ENCODE results near the gene RASIP1. TPM values are rescaled to one million over a fixed set of nuclear protein-coding genes. Genes with fewer than 3 reads are reported as not detected.
"Not testable (repeated sequence)": the region's sequence is repeated elsewhere in the genome, so short reads cannot be mapped to it uniquely, and the experiment has no call there.

RASIP1 gene
- total RNA-seq, 4 donors from 2014 or later = 4.7 to 16.8 (median 11.4) TPM

DNA sequence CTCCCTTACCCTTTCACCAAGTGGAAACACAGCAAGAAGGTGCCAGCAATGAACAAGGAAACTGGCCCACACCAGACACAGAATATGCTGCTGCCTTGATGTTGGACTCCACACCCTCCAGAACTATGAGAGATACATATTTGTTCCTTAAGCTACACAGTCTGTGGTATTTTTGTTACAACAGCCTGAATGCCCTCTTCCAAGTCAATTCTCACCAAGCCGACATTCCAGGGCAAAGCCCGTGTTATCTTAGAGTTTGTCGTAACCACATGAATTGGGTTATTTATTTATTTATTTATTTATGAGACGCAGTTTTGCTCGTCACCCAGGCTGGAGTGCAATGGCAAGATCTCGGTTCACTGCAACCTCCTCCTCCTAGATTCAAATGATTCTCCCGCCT, 29.9 kb upstream of the RASIP1 start:
- intact Hi-C loops (cut with DNase I; ENCODE audit: low total_unique reads) = no loop called here
- DNase-seq (ENCODE audit: low spot score in 2 of 2) = no peak
- WGBS, 2 donors = 54 to 73% methylated on average over 7 of the region's 7 CpGs
- no peak for TF ChIP-seq POLR2A (IDR thresholded peaks at IDR 0.05)
- TF ChIP-seq, protein P1, sequence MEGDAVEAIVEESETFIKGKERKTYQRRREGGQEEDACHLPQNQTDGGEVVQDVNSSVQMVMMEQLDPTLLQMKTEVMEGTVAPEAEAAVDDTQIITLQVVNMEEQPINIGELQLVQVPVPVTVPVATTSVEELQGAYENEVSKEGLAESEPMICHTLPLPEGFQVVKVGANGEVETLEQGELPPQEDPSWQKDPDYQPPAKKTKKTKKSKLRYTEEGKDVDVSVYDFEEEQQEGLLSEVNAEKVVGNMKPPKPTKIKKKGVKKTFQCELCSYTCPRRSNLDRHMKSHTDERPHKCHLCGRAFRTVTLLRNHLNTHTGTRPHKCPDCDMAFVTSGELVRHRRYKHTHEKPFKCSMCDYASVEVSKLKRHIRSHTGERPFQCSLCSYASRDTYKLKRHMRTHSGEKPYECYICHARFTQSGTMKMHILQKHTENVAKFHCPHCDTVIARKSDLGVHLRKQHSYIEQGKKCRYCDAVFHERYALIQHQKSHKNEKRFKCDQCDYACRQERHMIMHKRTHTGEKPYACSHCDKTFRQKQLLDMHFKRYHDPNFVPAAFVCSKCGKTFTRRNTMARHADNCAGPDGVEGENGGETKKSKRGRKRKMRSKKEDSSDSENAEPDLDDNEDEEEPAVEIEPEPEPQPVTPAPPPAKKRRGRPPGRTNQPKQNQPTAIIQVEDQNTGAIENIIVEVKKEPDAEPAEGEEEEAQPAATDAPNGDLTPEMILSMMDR (IDR thresholded peaks at IDR 0.05) = no peak
- no peak overlapping the region for H3K4me3 ChIP-seq (ENCODE audit: low read depth, poor library complexity, severe bottlenecking)

DNA sequence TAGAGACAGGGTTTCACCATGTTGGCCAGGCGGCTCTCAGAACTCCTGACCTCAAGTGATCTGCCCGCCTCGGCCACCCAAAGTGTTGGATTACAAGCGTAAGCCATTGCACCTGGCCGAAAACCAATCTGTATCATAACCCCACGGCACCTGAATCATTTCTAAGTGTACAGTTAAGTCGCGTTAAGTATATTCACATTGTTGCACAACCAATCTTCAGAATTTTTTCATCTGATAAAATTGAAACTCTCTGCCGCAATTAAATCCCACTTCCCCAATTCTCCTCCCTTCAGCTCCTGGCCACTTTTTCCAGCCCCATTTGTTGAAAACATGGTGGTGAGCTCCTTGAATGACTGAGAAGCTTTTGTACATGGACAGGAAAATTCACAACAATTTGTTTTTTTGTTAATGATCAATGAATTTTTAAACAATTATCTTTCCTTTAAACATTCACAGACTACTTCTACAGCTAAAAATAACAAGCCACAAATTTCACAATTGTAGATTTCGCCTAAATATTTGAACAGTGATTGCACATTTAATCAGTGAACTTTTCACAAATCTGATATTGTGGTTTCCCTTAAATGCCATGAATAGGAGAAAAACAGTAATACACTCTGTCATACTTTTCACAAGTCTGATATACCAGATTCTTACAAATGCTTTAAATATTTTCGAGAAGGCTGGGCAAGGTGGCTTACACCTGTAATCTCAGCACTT, 28.7 kb upstream of the RASIP1 start:
- intact Hi-C loops (cut with DNase I; ENCODE audit: low total_unique reads) = no loop called here
- 83 to 84% methylated on average over 11 of the region's 11 CpGs for WGBS, 2 donors
- no peak overlapping the region for H3K4me3 ChIP-seq (ENCODE audit: low read depth, poor library complexity, severe bottlenecking)
- DNase-seq (ENCODE audit: low spot score in 2 of 2) = no peak
- TF ChIP-seq, protein P1 (IDR thresholded peaks at IDR 0.05) = no peak
- TF ChIP-seq POLR2A (IDR thresholded peaks at IDR 0.05) = no peak

DNA sequence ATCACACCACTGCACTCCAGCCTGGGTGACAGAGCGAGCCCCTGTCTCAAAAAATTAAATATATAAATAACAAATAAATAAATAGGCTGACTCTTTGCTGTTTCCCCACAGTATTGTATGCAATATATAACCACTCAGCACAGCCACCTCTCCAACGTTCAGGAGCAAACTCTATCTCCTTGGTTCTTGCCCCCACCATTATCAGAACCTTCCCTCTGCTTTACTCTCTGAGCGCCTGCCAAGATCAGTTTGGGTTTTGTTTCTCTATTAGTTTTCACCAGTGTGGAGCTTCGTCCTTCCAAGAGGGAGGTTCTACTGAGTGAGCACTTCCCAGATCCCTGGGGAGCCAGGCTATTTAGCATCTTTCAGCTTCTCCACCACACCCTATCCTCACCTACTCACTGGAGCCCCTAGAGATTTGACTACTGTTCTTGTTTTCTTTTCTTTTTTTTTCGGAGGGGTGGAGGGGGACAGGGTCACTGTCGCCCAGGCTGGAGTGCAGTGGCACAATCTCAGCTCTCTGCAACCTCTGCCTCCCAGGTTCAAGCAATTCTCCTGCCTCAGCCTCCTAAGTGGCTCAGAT, 27.9 kb upstream of the RASIP1 start:
- intact Hi-C loops (cut with DNase I; ENCODE audit: low total_unique reads); DNase-seq (ENCODE audit: low spot score in 2 of 2); H3K4me3 ChIP-seq (ENCODE audit: low read depth, poor library complexity, severe bottlenecking): not testable (repeated sequence)
- 41 to 47% methylated on average over 6 of the region's 6 CpGs for WGBS, 2 donors

DNA sequence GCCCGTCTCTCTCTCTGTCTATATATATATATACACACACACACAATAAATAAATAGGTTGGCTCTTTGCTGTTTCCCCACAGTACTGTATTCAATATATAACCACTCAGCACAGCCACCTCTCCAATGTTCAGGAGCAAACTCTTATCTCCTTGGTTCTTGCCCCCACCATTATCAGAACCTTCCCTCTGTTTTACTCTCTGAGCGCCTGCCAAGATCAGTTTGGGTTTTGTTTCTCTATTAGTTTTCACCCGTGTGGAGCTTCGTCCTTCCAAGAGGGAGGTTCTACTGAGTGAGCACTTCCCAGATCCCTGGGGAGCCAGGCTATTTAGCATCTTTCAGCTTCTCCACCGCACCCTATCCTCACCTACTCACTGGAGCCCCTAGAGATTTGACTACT, 25.4 kb upstream of the RASIP1 start:
- WGBS, 2 donors = 48 to 55% methylated on average over 5 of the region's 5 CpGs
- H3K4me3 ChIP-seq (ENCODE audit: low read depth, poor library complexity, severe bottlenecking); DNase-seq (ENCODE audit: low spot score in 2 of 2); intact Hi-C loops (cut with DNase I; ENCODE audit: low total_unique reads): not testable (repeated sequence)

DNA sequence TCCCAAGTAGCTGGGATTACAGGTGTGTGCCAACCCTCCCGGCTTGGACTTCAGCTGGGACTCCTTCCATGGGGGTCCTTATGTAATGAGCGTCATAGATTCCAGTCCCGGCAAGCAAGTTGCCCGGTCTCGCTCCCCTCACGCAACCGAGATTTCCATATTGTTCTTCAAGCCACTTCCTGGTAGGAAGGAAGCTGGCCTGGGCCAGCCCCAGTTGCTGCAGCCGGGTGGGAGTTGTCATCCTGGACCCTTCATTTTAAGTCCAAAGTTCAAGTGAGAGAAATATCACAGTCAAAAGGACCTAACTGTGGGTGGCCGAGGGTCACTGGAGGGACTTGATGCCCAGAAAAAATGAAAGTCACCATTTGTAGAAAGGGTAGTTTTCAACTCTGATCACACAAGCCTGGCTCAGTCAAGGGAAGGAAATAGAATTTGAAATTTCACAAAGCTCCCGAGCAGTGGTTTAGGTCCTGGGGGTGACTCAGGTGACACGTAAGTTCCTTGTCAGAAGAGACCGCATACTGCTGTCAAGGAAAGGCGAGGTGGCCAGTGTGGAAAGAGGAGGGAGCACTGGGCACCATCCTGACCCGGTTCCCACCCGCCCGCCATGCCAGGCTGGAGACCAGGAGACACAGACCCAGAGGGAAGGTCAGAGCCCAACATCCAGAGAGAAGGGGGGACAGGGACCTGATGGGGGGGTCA, 20.2 kb upstream of the RASIP1 start:
- intact Hi-C loops (cut with DNase I; ENCODE audit: low total_unique reads) = no loop called here
- H3K4me3 ChIP-seq (ENCODE audit: low read depth, poor library complexity, severe bottlenecking) = no peak overlapping the region
- no peak for DNase-seq (ENCODE audit: low spot score in 2 of 2)
- WGBS, 2 donors = 68 to 71% methylated on average over 16 of the region's 16 CpGs
- no peak for TF ChIP-seq POLR2A (IDR thresholded peaks at IDR 0.05)
- TF ChIP-seq, protein P1 (IDR thresholded peaks at IDR 0.05) = no peak

DNA sequence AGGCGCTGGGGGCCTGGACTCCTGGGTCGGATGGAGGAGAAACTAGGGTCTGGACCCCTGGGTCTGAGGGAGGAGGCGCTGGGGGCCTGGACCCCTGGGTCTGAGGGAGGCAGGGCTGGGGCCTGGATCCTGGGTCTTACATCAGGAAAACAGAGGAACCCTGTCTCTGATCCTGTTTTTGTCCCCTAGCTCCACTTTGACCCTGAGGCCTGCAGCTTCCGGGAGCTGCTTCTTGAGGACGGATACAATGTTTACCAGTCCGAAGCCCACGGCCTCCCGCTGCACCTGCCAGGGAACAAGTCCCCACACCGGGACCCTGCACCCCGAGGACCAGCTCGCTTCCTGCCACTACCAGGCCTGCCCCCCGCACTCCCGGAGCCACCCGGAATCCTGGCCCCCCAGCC, 17.3 kb upstream of the RASIP1 start:
- H3K4me3 ChIP-seq (ENCODE audit: low read depth, poor library complexity, severe bottlenecking) = no peak overlapping the region
- TF ChIP-seq, protein P1 (IDR thresholded peaks at IDR 0.05) = no peak
- no peak for TF ChIP-seq POLR2A (IDR thresholded peaks at IDR 0.05)
- 90 to 95% methylated on average over 7 to 12 of the region's 14 CpGs for WGBS, 2 donors
- intact Hi-C loops (cut with DNase I; ENCODE audit: low total_unique reads) = no loop called here
- DNase-seq (ENCODE audit: low spot score in 2 of 2) = no peak

All from lower leg skin (tissue), 4 donors.